Glutamatergic neuron (in vitro differentiated cells): ENCODE measurements around the gene TNC. TPM values are rescaled to one million over a fixed set of nuclear protein-coding genes. Genes with fewer than 3 reads are reported as not detected.

Source experiments
- DNase-seq: peaks from one replicate; pipeline ENCODE4 v3.0.0; 2022
- H3K27ac Mint-ChIP-seq: one replicate; pipeline ENCODE4 v1.8.0; 2020; ENCODE audit warnings: mild to moderate bottlenecking, mixed read lengths, inconsistent platforms; ENCODE audit not compliant: unreplicated experiment
- H3K27me3 Mint-ChIP-seq: one replicate; pipeline ENCODE4 v1.8.0; 2020; ENCODE audit warnings: mild to moderate bottlenecking, moderate library complexity, mixed read lengths, inconsistent platforms; ENCODE audit not compliant: unreplicated experiment
- H3K36me3 Mint-ChIP-seq: one replicate; pipeline ENCODE4 v1.8.0; 2020; ENCODE audit warnings: mild to moderate bottlenecking, mixed read lengths, inconsistent platforms; ENCODE audit not compliant: unreplicated experiment
- H3K4me1 Mint-ChIP-seq: one replicate; pipeline ENCODE4 v1.8.0; 2020; ENCODE audit warnings: mild to moderate bottlenecking, low read depth, mixed read lengths, inconsistent platforms; ENCODE audit not compliant: unreplicated experiment
- H3K4me3 Mint-ChIP-seq: one replicate; pipeline ENCODE4 v1.8.0; 2020; ENCODE audit warnings: mild to moderate bottlenecking, mixed read lengths, inconsistent platforms; ENCODE audit not compliant: unreplicated experiment
- H3K9me3 Mint-ChIP-seq: one replicate; pipeline ENCODE4 v1.8.0; 2020; ENCODE audit warnings: mild to moderate bottlenecking, moderate library complexity, mixed read lengths, inconsistent platforms; ENCODE audit not compliant: unreplicated experiment
- CTCF ChIP-seq: fragments of 200-600 bp; sonication (generic); IDR thresholded peaks from one replicate; pipeline ENCODE4 v1.5.0; 2021; ENCODE audit not compliant: partially characterized antibody, unreplicated experiment
- total RNA-seq: library from RNA; stranded (reverse); fragmentation: NEBNext Ultra II Directional; extraction: Animal tissue kit (Norgen Biotek cat#: 25700); gene quantifications from one replicate; pipeline ENCODE4 v1.2.1, GENCODE V29; 2021; ENCODE audit not compliant: unreplicated experiment

The TNC gene
- total RNA-seq, 1 donor from 2014 or later: 34.5 TPM

- H3K4me1 Mint-ChIP-seq: peaks cover 3% of the 10 kb centered on the region
- no peak overlapping the region for H3K27ac Mint-ChIP-seq
- no peaks in the 10 kb centered on the region for H3K9me3 Mint-ChIP-seq
- H3K36me3 Mint-ChIP-seq: peaks cover 3% of the 10 kb centered on the region
- H3K4me3 Mint-ChIP-seq: no peak overlapping the region
- DNase-seq: no peak
- peaks cover 4% of the 10 kb centered on the region for H3K27me3 Mint-ChIP-seq
- TF ChIP-seq CTCF: no peak
These were observed 3.9 kb downstream of the TNC start for GRCh38 chr9:115114084-115114483.

- H3K36me3 Mint-ChIP-seq: peaks cover 3% of the 10 kb centered on the region
- no peak overlapping the region for H3K27ac Mint-ChIP-seq
- TF ChIP-seq CTCF: no peak
- H3K9me3 Mint-ChIP-seq: no peaks in the 10 kb centered on the region
- no peak overlapping the region for H3K4me3 Mint-ChIP-seq
- no peak for DNase-seq
- H3K4me1 Mint-ChIP-seq: no peaks in the 10 kb centered on the region
- H3K27me3 Mint-ChIP-seq: no peaks in the 10 kb centered on the region
These were observed 6.1 kb downstream of the TNC start for GRCh38 chr9:115111874-115112273.

GRCh38 chr9:115109486-115109885 is 8.5 kb downstream of the TNC start:
- Mint-ChIP-seq H3K4me3 (no peak overlapping the region), H3K27ac (no peak overlapping the region), H3K27me3 (no peaks in the 10 kb centered on the region), H3K36me3 (peaks cover 3% of the 10 kb centered on the region), H3K9me3 (no peaks in the 10 kb centered on the region), H3K4me1 (no peaks in the 10 kb centered on the region)
- no peak for DNase-seq
- no peak for TF ChIP-seq CTCF

- no peak for TF ChIP-seq CTCF
- no peak overlapping the region for H3K27ac Mint-ChIP-seq
- no peak for DNase-seq
- H3K4me3 Mint-ChIP-seq: no peak overlapping the region
- no peaks in the 10 kb centered on the region for H3K36me3 Mint-ChIP-seq
- H3K4me1 Mint-ChIP-seq: no peaks in the 10 kb centered on the region
- no peaks in the 10 kb centered on the region for H3K9me3 Mint-ChIP-seq
- H3K27me3 Mint-ChIP-seq: no peaks in the 10 kb centered on the region
These were observed 10.3 kb downstream of the TNC start for GRCh38 chr9:115107701-115108100.

- Mint-ChIP-seq H3K4me3 (no peak overlapping the region), H3K9me3 (no peaks in the 10 kb centered on the region), H3K36me3 (no peaks in the 10 kb centered on the region), H3K27me3 (no peaks in the 10 kb centered on the region), H3K4me1 (no peaks in the 10 kb centered on the region), H3K27ac (no peak overlapping the region)
- TF ChIP-seq CTCF: no peak
- DNase-seq: no peak
These were observed 11.3 kb downstream of the TNC start for GRCh38 chr9:115106642-115107041.
